Endothelial cell of umbilical vein (primary cell): ENCODE results near the gene KCNJ5. TPM values are rescaled to one million over a fixed set of nuclear protein-coding genes. Genes with fewer than 3 reads are reported as not detected.

Source experiments
- BruUV-seq: library from RNA; stranded (reverse); fragments of 400-500 nt; replicated peaks from 2 replicates; lab custom pipeline; 2021; lab: Mats Ljungman, UMichigan
- CTCF ChIA-PET: fragments of 300-600, 350-600 bp; sonication (Branson Sonifier 250); formaldehyde crosslinking; loops from one replicate; lab custom pipeline; 2021; ENCODE audit warnings: antibody characterized with exemption, inconsistent platforms; lab: Charles Lee
- POLR2A ChIA-PET: fragments of 300-600, 350-600 bp; sonication (Branson Sonifier 250); formaldehyde crosslinking; loops from one replicate; lab custom pipeline; 2021; ENCODE audit warnings: antibody characterized with exemption, inconsistent platforms; lab: Charles Lee
- DNase-seq: peaks from one replicate; pipeline ENCODE4 v3.0.0-alpha.2; 2011; ENCODE audit warnings: low read depth, low spot score
- FAIRE-seq: peaks from 2 replicates; lab custom pipeline; 2011; peaks lifted over from hg19 to GRCh38; lab: Jason Lieb, UNC
- H2AFZ ChIP-seq: 2 replicates; pipeline ENCODE4 v1.6.0; 2012; ENCODE audit warnings: low read depth, low read length, control low read depth, inconsistent platforms
- H3K27ac ChIP-seq: 2 replicates; pipeline ENCODE4 v1.5.1; 2011; ENCODE audit warnings: low read depth, mild to moderate bottlenecking, control low read depth, low read length, moderate library complexity; ENCODE audit not compliant: insufficient read depth
- H3K27me3 ChIP-seq, 2 experiments: 2 replicates each; pipeline versions ENCODE4 v1.6.0 to v1.6.1; 2011; ENCODE audit warnings: low read length in 2 of 2, mixed read lengths in 1 of 2; ENCODE audit not compliant: control insufficient read depth in 2 of 2, insufficient read depth in 2 of 2
- H3K36me3 ChIP-seq, 2 experiments: 2 replicates in 1 of 2; 3 replicates in 1 of 2; pipeline ENCODE4 v1.5.1; 2011; ENCODE audit warnings: low read length in 2 of 2, mild to moderate bottlenecking in 1 of 2, moderate library complexity in 1 of 2; ENCODE audit not compliant: control insufficient read depth in 2 of 2, insufficient read depth in 2 of 2; ENCODE audit errors: extremely low read depth in 1 of 2
- H3K4me1 ChIP-seq: 3 replicates; pipeline ENCODE4 v1.5.1; 2011; ENCODE audit warnings: mild to moderate bottlenecking, low read length; ENCODE audit not compliant: control insufficient read depth, insufficient read depth; ENCODE audit errors: extremely low read depth
- H3K4me2 ChIP-seq: 2 replicates; pipeline ENCODE4 v1.6.1; 2011; ENCODE audit warnings: low read length, control low read depth, mixed read lengths; ENCODE audit not compliant: insufficient read depth
- H3K4me3 ChIP-seq, 3 experiments: fragments of 200-600 bp in 1 of 3; sonication (generic), shearing (Covaris generic) in 1 of 3; replicated peaks in 1 of 3; 2 replicates each; pipeline ENCODE4 v1.5.1; 2011 to 2016; ENCODE audit warnings: control low read depth in 3 of 3, low read length in 3 of 3, mild to moderate bottlenecking in 2 of 3, inconsistent platforms in 1 of 3, low read depth in 1 of 3, moderate library complexity in 1 of 3; ENCODE audit not compliant: insufficient read depth in 1 of 3
- H3K79me2 ChIP-seq: 2 replicates; pipeline ENCODE4 v1.6.0; 2012; ENCODE audit warnings: low read length, inconsistent platforms; ENCODE audit not compliant: control insufficient read depth, insufficient read depth
- H3K9ac ChIP-seq: replicated peaks from 2 replicates; pipeline ENCODE3; 2011; ENCODE audit warnings: low read length, control low read depth; ENCODE audit not compliant: insufficient read depth; ENCODE audit errors: extremely low read depth
- H3K9me1 ChIP-seq: replicated peaks from 3 replicates; pipeline ENCODE4 v1.6.0; 2011; ENCODE audit warnings: mild to moderate bottlenecking, low read length; ENCODE audit not compliant: control insufficient read depth, insufficient read depth; ENCODE audit errors: extremely low read depth
- H3K9me3 ChIP-seq: replicated peaks from 2 replicates; pipeline ENCODE4 v1.5.1; 2012; ENCODE audit warnings: low read length, inconsistent platforms; ENCODE audit not compliant: control insufficient read depth, insufficient read depth
- H4K20me1 ChIP-seq: replicated peaks from 2 replicates; pipeline ENCODE3; 2011; ENCODE audit warnings: mild to moderate bottlenecking, low read length; ENCODE audit not compliant: control insufficient read depth, insufficient read depth; ENCODE audit errors: extremely low read depth
- CTCF ChIP-seq, 2 donors: IDR thresholded peaks; 1 replicate in 1 of 2; 2 replicates in 1 of 2; pipeline ENCODE4 v1.5.1; 2011; ENCODE audit warnings: low read length in 2 of 2, mild to moderate bottlenecking in 2 of 2, moderate library complexity in 2 of 2, control low read depth in 1 of 2, inconsistent platforms in 1 of 2, low read depth in 1 of 2; ENCODE audit not compliant: insufficient read depth in 1 of 2; ENCODE audit errors: extremely low read depth in 1 of 2
- EZH2 ChIP-seq: IDR thresholded peaks from 2 replicates; pipeline ENCODE4 v1.6.1; 2012; ENCODE audit warnings: borderline replicate concordance, low read depth, mild to moderate bottlenecking, moderate library complexity, low read length, inconsistent platforms; ENCODE audit not compliant: severe bottlenecking
- FOS ChIP-seq: IDR thresholded peaks from 2 replicates; pipeline ENCODE4 v1.6.1; 2011; ENCODE audit warnings: mild to moderate bottlenecking, low read length, moderate library complexity, borderline replicate concordance; ENCODE audit not compliant: insufficient read depth
- GATA2 ChIP-seq: IDR thresholded peaks from 2 replicates; pipeline ENCODE4 v1.7.0; 2011; ENCODE audit warnings: low read depth, mild to moderate bottlenecking, moderate library complexity, mixed read lengths, low read length; ENCODE audit not compliant: insufficient read length, insufficient read depth
- JUN ChIP-seq: IDR thresholded peaks from 2 replicates; pipeline ENCODE4 v1.6.1; 2011; ENCODE audit warnings: borderline replicate concordance, low read depth; ENCODE audit not compliant: insufficient read length, insufficient read depth
- MYC ChIP-seq: IDR thresholded peaks from one replicate; pipeline ENCODE4 v1.6.1; 2011; ENCODE audit warnings: mild to moderate bottlenecking, low read depth, low read length
- POLR2A ChIP-seq: IDR thresholded peaks from 2 replicates; pipeline ENCODE4 v1.6.1; 2012; ENCODE audit warnings: low read depth, mild to moderate bottlenecking, control low read depth, low read length
- POLR2AphosphoS5 ChIP-seq: IDR thresholded peaks from 2 replicates; pipeline ENCODE4 v1.6.1; 2012; ENCODE audit warnings: low read depth, mild to moderate bottlenecking, control low read depth, low read length, moderate library complexity; ENCODE audit not compliant: insufficient read depth
- dilution Hi-C: fragments of 300-500 bp; cut with MboI; formaldehyde crosslinking; loops from one replicate; pipeline ENCODE4 v1.15.0; 2019; ENCODE audit warnings: low sequenced_read_pairs; ENCODE audit not compliant: extremely low pct_ligation_motif_present
- intact Hi-C: fragments of 100-400 bp; cut with micrococcal nuclease; formaldehyde crosslinking; loops from one replicate; pipeline ENCODE4 v1.10.0; 2022
- polyA plus RNA-seq, 4 experiments: library from polyadenylated mRNA; depleted of rRNA in 3 of 4; stranded (reverse) in 3 of 4; unstranded in 1 of 4; fragments of >200 nt; gene quantifications; 2 replicates each; pipeline versions ENCODE4 v1.2.1 to v1.2.3, GENCODE V29; 2011 to 2012; ENCODE audit warnings: missing spikeins in 1 of 4
- total RNA-seq: library from RNA; stranded (reverse); gene quantifications from 2 replicates; pipeline ENCODE4 v1.2.3, GENCODE V29; 2021
- TF ChIP-seq, protein P1 (sequence below): IDR thresholded peaks from 2 replicates; pipeline ENCODE4 v1.6.1; 2011; ENCODE audit not compliant: insufficient read depth, insufficient read length

KCNJ5 gene
- total and polyA plus RNA-seq, 2 donors (not counting 3 experiments of a cell fraction or from before 2014, with no cell fraction given) = 0.13 TPM; not detected in 1

DNA sequence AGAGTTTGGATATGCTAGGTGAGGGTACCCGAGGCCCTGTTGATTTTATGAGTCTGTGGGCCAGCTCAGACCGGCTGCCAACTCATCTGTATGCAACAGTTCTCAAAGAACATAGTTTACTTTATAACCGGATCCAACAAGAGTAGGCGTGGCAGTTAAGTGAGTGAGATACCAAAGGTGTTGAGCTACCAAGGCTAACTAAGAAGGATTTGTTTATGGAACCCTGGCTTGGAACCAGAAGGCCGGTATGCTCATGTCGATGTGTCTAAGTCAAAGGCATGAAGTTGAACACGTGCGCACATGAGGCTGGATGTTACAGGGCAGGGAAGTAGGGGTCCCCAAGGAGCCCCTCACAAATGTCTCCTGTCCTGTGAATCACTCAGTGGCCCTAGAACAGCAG is 23.9 kb upstream of the KCNJ5 start, which contains the start of gene KCNJ1:
TSS of gene KCNJ1 (minus strand) at position 20 of the 400 bp plus-strand sequence. CDS start 27,053 bp downstream, outside the sequence.
- TF ChIP-seq POLR2A (no peak), CTCF (IDR thresholded peaks at IDR 0.05; ENCODE audit: extremely low read depth in 1 of 2, insufficient read depth in 1 of 2, low read depth in 1 of 2, low read length in 2 of 2) (no peak), POLR2AphosphoS5 (no peak), MYC (no peak), GATA2 (no peak), EZH2 (no peak), JUN (no peak), FOS (no peak)
- TF ChIP-seq, protein P1, sequence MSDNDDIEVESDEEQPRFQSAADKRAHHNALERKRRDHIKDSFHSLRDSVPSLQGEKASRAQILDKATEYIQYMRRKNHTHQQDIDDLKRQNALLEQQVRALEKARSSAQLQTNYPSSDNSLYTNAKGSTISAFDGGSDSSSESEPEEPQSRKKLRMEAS = no peak
- Histone ChIP-seq H3K9me1 (no peaks in the 10 kb centered on the region), H3K4me1 (peaks cover 2% of the 10 kb centered on the region), H3K27me3 (peaks cover 6 to 15% of the 10 kb centered on the region in 2 experiments), H3K4me2 (no peak within 1 kb of the TSS), H2AFZ (no peak within 1 kb of the TSS), H3K27ac (no peak within 1 kb of the TSS), H3K79me2 (no peaks in the 10 kb centered on the region), H3K9ac (no peak within 1 kb of the TSS), H3K9me3 (no peaks in the 10 kb centered on the region), H4K20me1 (no peaks in the 10 kb centered on the region), H3K36me3 (no peaks in the 10 kb centered on the region), H3K4me3 (no peak within 1 kb of the TSS)
- intact Hi-C loops (loop anchor here (5.0 kb wide), 1 partner anchor 770 kb away; no protein-coding TSS in a partner anchor), dilution Hi-C loops (no loop called here)
- ChIA-PET POLR2A (no interaction called here), CTCF (no interaction called here)
- FAIRE-seq (no peak), DNase-seq (no peak)
- no TSS peak for BruUV-seq
